ENCODE data around the gene FAM204A. TPM values are rescaled to one million over a fixed set of nuclear protein-coding genes. Genes with fewer than 3 reads are reported as not detected.

Gene FAM204A
- total and polyA plus RNA-seq, 10 of the 15 experiments (the other 5 are each of a cell fraction or from before 2014, with no cell fraction given), result 24.5 to 96.0 (median 67.6) TPM

GRCh38 chr10:118373786-118374185, 31.7 kb upstream of the FAM204A start:
- Histone ChIP-seq H4K20me1 (ENCODE audit: control insufficient read depth, insufficient read depth) (no peaks in the 10 kb centered on the region), H2AFZ (ENCODE audit: control insufficient read depth, low read depth, low read length) (no peak overlapping the region), H3K36me3 (ENCODE audit: control insufficient read depth in 2 of 2, insufficient read depth in 2 of 2, low read length in 1 of 2) (no peaks in the 10 kb centered on the region), H3K27me3 (replicated peaks in 1 of 2; ENCODE audit: control insufficient read depth in 2 of 2, insufficient read depth in 2 of 2, low read length in 1 of 2) (no peaks in the 10 kb centered on the region; a peak in 1 of 4 replicates), H3K79me2 (ENCODE audit: control insufficient read depth, insufficient read depth, low read length) (no peaks in the 10 kb centered on the region), H3K4me1 (ENCODE audit: control insufficient read depth, insufficient read depth, low read length) (no peaks in the 10 kb centered on the region), H3K27ac (ENCODE audit: control insufficient read depth, insufficient read depth) (no peak overlapping the region), H3K4me2 (ENCODE audit: control insufficient read depth, insufficient read depth) (no peak overlapping the region), H3K4me3 (no peak overlapping the region), H3K9me3 (replicated peaks; ENCODE audit: control insufficient read depth, insufficient read depth, low read length) (no peaks in the 10 kb centered on the region), H3K9ac (ENCODE audit: control insufficient read depth, insufficient read depth, low read length) (no peak overlapping the region)
- ChIA-PET POLR2A (no interaction called here), CTCF (interaction anchor here (0.6 to 0.9 kb wide), 2 partner anchors 86 to 878 kb away, joined by 3 read pairs; no protein-coding TSS in a partner anchor), SMC1A (ENCODE audit: uncharacterized antibody, unreplicated experiment) (interaction anchor here (0.5 kb wide), 1 partner anchor 578 kb away, joined by 3 read pairs; no protein-coding TSS in a partner anchor), RAD21 (ENCODE audit: unreplicated experiment) (no interaction called here)
- DNase-seq (ENCODE audit: low read depth, low spot score) (no peak), FAIRE-seq (no peak), ATAC-seq (no peak)
- no peak for TF ChIP-seq IRF5 (IDR thresholded peaks at IDR 0.05; ENCODE audit: borderline replicate concordance)
- no peak for TF ChIP-seq KLF5 (IDR thresholded peaks at IDR 0.05; ENCODE audit: partially characterized antibody)
- no peak for TF ChIP-seq JUNB (IDR thresholded peaks at IDR 0.05)
- TF ChIP-seq POLR2AphosphoS2 (IDR thresholded peaks at IDR 0.05; ENCODE audit: low read depth, low read length), result no peak
- TF ChIP-seq SPI1 (IDR thresholded peaks at IDR 0.05; ENCODE audit: borderline replicate concordance, insufficient read depth, low read depth, low read length), result no peak
- no peak for TF ChIP-seq SREBF2 (IDR thresholded peaks at IDR 0.05; ENCODE audit: low read length)
- TF ChIP-seq CHD1 (IDR thresholded peaks at IDR 0.05; ENCODE audit: low read depth, low read length), result no peak
- TF ChIP-seq RAD51 (IDR thresholded peaks at IDR 0.05), result no peak
- TF ChIP-seq RFX5 (IDR thresholded peaks at IDR 0.05; ENCODE audit: low read depth, low read length), result no peak
- TF ChIP-seq NFXL1 (IDR thresholded peaks at IDR 0.05; ENCODE audit: borderline replicate concordance), result no peak
- TF ChIP-seq ZBTB40 (IDR thresholded peaks at IDR 0.05; ENCODE audit: borderline replicate concordance), result no peak
- no peak for TF ChIP-seq CBX3 (IDR thresholded peaks at IDR 0.05; ENCODE audit: borderline replicate concordance, low read depth)
- no peak for TF ChIP-seq PBX3 (IDR thresholded peaks at IDR 0.05; ENCODE audit: insufficient replicate concordance, low read depth, low read length)
- WGBS (ENCODE audit: insufficient coverage, insufficient replicate concordance, low lambda C conversion rate, missing lambda C conversion rate), result 2% methylated on average over 4 of the region's 4 CpGs
- in situ Hi-C loops (cut with MboI) (no loop called here), intact Hi-C loops (cut with micrococcal nuclease; ENCODE audit: unreplicated experiment) (no loop called here)
- no TSS peak for BruUV-seq (replicated peaks)
